ENCODE measurements around the gene RBM46. TPM values are rescaled to one million over a fixed set of nuclear protein-coding genes. Genes with fewer than 3 reads are reported as not detected.
A peak's percentile ranks its signal among the peaks of the same experiment; 100 is the strongest.

The RBM46 gene
- total RNA-seq, 1 experiment from 2014 or later = 4.6 TPM

DNA sequence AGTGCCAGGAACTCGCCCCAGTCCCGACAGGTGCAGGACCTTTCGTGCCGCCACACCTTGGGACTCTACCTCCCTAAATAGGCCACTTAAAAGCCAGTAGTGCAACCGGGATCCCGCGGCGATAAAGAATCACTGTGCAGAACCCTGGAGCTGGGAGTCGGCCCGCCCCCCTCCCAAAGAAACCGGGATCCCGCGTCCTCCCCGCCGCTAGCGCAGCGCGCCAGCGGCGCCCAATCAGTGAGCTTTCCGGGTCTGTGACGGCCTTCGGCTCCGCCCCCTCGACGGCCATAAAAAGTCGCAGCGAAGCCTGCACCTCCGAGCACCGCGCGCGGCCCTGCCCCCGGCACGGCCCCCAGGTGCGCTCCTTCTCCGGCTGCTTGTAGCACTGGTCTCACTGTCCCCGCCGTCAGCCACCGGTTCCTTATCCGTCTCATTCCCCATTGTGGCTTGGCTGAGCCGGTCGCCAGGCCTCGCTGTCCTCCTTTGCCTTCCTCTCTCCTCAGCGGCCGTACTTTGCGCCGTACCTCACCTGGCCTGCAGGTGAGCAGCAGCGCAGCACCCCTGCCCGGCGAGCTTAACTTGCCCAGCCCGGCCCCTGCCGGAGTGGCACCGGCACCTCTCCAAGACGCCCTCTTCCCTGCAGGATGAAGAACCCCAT, 37.3 kb upstream of the RBM46 start, which contains the start of gene LRAT (continued):
- TF ChIP-seq, protein P1, sequence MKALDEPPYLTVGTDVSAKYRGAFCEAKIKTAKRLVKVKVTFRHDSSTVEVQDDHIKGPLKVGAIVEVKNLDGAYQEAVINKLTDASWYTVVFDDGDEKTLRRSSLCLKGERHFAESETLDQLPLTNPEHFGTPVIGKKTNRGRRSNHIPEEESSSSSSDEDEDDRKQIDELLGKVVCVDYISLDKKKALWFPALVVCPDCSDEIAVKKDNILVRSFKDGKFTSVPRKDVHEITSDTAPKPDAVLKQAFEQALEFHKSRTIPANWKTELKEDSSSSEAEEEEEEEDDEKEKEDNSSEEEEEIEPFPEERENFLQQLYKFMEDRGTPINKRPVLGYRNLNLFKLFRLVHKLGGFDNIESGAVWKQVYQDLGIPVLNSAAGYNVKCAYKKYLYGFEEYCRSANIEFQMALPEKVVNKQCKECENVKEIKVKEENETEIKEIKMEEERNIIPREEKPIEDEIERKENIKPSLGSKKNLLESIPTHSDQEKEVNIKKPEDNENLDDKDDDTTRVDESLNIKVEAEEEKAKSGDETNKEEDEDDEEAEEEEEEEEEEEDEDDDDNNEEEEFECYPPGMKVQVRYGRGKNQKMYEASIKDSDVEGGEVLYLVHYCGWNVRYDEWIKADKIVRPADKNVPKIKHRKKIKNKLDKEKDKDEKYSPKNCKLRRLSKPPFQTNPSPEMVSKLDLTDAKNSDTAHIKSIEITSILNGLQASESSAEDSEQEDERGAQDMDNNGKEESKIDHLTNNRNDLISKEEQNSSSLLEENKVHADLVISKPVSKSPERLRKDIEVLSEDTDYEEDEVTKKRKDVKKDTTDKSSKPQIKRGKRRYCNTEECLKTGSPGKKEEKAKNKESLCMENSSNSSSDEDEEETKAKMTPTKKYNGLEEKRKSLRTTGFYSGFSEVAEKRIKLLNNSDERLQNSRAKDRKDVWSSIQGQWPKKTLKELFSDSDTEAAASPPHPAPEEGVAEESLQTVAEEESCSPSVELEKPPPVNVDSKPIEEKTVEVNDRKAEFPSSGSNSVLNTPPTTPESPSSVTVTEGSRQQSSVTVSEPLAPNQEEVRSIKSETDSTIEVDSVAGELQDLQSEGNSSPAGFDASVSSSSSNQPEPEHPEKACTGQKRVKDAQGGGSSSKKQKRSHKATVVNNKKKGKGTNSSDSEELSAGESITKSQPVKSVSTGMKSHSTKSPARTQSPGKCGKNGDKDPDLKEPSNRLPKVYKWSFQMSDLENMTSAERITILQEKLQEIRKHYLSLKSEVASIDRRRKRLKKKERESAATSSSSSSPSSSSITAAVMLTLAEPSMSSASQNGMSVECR (CRISPR knock-in tag; IDR thresholded peaks at IDR 0.05; ENCODE audit: borderline replicate concordance) = 0 out of 2 replicates have a peak, but pooled peaks have one; percentile 1
- TF ChIP-seq, protein P2, sequence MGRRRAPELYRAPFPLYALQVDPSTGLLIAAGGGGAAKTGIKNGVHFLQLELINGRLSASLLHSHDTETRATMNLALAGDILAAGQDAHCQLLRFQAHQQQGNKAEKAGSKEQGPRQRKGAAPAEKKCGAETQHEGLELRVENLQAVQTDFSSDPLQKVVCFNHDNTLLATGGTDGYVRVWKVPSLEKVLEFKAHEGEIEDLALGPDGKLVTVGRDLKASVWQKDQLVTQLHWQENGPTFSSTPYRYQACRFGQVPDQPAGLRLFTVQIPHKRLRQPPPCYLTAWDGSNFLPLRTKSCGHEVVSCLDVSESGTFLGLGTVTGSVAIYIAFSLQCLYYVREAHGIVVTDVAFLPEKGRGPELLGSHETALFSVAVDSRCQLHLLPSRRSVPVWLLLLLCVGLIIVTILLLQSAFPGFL (CRISPR knock-in tag; IDR thresholded peaks at IDR 0.05; ENCODE audit: borderline replicate concordance) = no peak
- TF ChIP-seq ZNF219 (CRISPR knock-in tag; IDR thresholded peaks at IDR 0.05; ENCODE audit: borderline replicate concordance) (no peak), CREB1 (CRISPR knock-in tag; IDR thresholded peaks at IDR 0.05) (0 out of 2 replicates have a peak, but pooled peaks have one; percentile 17), TEAD4 (CRISPR knock-in tag; IDR thresholded peaks at IDR 0.05) (no peak), SMAD4 (CRISPR knock-in tag; IDR thresholded peaks at IDR 0.05) (no peak), GABPB1 (CRISPR knock-in tag; IDR thresholded peaks at IDR 0.05) (no peak), GTF2I (CRISPR knock-in tag; conservative IDR thresholded peaks at IDR 0.05) (no peak), ZNF138 (CRISPR knock-in tag; conservative IDR thresholded peaks at IDR 0.05) (peak; percentile 69; the same call in 1 of the 2 replicates), ZNF671 (CRISPR knock-in tag; IDR thresholded peaks at IDR 0.05) (no peak), NFATC4 (CRISPR knock-in tag; IDR thresholded peaks at IDR 0.05) (no peak), SMAD3 (CRISPR knock-in tag; IDR thresholded peaks at IDR 0.05; ENCODE audit: borderline replicate concordance) (no peak), FOXJ3 (CRISPR knock-in tag; IDR thresholded peaks at IDR 0.05; ENCODE audit: borderline replicate concordance) (no peak)
- TF ChIP-seq, protein P3, sequence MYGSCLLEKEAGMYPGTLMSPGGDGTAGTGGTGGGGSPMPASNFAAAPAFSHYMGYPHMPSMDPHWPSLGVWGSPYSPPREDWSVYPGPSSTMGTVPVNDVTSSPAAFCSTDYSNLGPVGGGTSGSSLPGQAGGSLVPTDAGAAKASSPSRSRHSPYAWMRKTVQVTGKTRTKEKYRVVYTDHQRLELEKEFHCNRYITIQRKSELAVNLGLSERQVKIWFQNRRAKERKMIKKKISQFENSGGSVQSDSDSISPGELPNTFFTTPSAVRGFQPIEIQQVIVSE (CRISPR knock-in tag; IDR thresholded peaks at IDR 0.05; ENCODE audit: borderline replicate concordance) = no peak
- TF ChIP-seq, protein P4, sequence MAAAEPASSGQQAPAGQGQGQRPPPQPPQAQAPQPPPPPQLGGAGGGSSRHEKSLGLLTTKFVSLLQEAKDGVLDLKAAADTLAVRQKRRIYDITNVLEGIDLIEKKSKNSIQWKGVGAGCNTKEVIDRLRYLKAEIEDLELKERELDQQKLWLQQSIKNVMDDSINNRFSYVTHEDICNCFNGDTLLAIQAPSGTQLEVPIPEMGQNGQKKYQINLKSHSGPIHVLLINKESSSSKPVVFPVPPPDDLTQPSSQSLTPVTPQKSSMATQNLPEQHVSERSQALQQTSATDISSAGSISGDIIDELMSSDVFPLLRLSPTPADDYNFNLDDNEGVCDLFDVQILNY (CRISPR knock-in tag; IDR thresholded peaks at IDR 0.05) = peak; percentile 46; the same call in 1 of the 2 replicates
- TF ChIP-seq, protein P5, sequence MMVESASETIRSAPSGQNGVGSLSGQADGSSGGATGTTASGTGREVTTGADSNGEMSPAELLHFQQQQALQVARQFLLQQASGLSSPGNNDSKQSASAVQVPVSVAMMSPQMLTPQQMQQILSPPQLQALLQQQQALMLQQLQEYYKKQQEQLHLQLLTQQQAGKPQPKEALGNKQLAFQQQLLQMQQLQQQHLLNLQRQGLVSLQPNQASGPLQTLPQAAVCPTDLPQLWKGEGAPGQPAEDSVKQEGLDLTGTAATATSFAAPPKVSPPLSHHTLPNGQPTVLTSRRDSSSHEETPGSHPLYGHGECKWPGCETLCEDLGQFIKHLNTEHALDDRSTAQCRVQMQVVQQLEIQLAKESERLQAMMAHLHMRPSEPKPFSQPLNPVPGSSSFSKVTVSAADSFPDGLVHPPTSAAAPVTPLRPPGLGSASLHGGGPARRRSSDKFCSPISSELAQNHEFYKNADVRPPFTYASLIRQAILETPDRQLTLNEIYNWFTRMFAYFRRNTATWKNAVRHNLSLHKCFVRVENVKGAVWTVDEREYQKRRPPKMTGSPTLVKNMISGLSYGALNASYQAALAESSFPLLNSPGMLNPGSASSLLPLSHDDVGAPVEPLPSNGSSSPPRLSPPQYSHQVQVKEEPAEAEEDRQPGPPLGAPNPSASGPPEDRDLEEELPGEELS (CRISPR knock-in tag; IDR thresholded peaks at IDR 0.05) = peak; percentile 76
- TF ChIP-seq, protein P6, sequence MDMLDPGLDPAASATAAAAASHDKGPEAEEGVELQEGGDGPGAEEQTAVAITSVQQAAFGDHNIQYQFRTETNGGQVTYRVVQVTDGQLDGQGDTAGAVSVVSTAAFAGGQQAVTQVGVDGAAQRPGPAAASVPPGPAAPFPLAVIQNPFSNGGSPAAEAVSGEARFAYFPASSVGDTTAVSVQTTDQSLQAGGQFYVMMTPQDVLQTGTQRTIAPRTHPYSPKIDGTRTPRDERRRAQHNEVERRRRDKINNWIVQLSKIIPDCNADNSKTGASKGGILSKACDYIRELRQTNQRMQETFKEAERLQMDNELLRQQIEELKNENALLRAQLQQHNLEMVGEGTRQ (CRISPR knock-in tag; IDR thresholded peaks at IDR 0.05) = no peak; the same call in 1 of the 2 replicates
- TF ChIP-seq, protein P7, sequence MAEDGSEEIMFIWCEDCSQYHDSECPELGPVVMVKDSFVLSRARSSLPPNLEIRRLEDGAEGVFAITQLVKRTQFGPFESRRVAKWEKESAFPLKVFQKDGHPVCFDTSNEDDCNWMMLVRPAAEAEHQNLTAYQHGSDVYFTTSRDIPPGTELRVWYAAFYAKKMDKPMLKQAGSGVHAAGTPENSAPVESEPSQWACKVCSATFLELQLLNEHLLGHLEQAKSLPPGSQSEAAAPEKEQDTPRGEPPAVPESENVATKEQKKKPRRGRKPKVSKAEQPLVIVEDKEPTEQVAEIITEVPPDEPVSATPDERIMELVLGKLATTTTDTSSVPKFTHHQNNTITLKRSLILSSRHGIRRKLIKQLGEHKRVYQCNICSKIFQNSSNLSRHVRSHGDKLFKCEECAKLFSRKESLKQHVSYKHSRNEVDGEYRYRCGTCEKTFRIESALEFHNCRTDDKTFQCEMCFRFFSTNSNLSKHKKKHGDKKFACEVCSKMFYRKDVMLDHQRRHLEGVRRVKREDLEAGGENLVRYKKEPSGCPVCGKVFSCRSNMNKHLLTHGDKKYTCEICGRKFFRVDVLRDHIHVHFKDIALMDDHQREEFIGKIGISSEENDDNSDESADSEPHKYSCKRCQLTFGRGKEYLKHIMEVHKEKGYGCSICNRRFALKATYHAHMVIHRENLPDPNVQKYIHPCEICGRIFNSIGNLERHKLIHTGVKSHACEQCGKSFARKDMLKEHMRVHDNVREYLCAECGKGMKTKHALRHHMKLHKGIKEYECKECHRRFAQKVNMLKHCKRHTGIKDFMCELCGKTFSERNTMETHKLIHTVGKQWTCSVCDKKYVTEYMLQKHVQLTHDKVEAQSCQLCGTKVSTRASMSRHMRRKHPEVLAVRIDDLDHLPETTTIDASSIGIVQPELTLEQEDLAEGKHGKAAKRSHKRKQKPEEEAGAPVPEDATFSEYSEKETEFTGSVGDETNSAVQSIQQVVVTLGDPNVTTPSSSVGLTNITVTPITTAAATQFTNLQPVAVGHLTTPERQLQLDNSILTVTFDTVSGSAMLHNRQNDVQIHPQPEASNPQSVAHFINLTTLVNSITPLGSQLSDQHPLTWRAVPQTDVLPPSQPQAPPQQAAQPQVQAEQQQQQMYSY (CRISPR knock-in tag; IDR thresholded peaks at IDR 0.05) = no peak
- TF ChIP-seq, protein P8, sequence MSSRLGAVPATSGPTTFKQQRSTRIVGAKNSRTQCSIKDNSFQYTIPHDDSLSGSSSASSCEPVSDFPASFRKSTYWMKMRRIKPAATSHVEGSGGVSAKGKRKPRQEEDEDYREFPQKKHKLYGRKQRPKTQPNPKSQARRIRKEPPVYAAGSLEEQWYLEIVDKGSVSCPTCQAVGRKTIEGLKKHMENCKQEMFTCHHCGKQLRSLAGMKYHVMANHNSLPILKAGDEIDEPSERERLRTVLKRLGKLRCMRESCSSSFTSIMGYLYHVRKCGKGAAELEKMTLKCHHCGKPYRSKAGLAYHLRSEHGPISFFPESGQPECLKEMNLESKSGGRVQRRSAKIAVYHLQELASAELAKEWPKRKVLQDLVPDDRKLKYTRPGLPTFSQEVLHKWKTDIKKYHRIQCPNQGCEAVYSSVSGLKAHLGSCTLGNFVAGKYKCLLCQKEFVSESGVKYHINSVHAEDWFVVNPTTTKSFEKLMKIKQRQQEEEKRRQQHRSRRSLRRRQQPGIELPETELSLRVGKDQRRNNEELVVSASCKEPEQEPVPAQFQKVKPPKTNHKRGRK (CRISPR knock-in tag; IDR thresholded peaks at IDR 0.05; ENCODE audit: borderline replicate concordance) = peak; percentile 71; the same call in 1 of the 2 replicates
- TF ChIP-seq, protein P9, sequence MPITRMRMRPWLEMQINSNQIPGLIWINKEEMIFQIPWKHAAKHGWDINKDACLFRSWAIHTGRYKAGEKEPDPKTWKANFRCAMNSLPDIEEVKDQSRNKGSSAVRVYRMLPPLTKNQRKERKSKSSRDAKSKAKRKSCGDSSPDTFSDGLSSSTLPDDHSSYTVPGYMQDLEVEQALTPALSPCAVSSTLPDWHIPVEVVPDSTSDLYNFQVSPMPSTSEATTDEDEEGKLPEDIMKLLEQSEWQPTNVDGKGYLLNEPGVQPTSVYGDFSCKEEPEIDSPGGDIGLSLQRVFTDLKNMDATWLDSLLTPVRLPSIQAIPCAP (CRISPR knock-in tag; IDR thresholded peaks at IDR 0.05) = no peak; the same call in 1 of the 2 replicates
